ENCODE measurements around the gene C1orf52.
A peak's percentile ranks its signal among the peaks of the same experiment; 100 is the strongest.

Gene C1orf52

DNA sequence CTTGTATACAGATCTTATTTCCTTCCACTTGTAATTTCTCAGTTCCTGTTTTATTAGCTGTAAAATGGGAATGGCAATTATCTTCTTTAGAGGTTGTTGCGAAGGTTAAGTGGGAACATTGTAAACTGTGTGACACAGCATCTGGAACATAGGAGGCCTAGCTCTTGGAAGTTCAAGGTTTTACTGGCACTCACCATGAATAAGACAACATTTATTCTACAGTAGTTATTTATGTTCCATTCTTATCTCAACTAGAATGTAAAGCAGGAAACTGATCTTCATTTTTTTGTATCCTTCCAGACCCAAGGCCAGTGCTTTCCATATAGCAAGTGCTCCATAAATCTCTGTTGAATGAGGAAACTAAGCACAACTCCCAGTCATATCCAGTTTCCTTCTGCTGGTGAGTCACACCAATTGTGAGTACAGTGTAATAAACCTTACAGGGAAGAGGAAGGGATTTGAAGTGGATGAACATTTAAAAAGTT, 15.5 kb upstream of the C1orf52 start:
- Histone ChIP-seq H3K4me3 (ENCODE audit: low read depth, low read length) (no peak overlapping the region), H3K27me3 (ENCODE audit: insufficient read depth, low read length) (no peaks in the 10 kb centered on the region), H3K23ac (ENCODE audit: low read length) (no peak overlapping the region), H3K4me2 (ENCODE audit: low read length) (peak overlapping the region; percentile 46), H3K9ac (ENCODE audit: low read length) (no peak overlapping the region), H3K27ac (ENCODE audit: low read depth, low read length) (no peak overlapping the region), H3K9me3 (ENCODE audit: insufficient read depth, low read depth, low read length) (no peaks in the 10 kb centered on the region), H2BK120ac (ENCODE audit: insufficient read depth, low read length, poor library complexity) (no peak overlapping the region), H3K4me1 (ENCODE audit: control insufficient read depth in 1 of 2, insufficient read depth in 2 of 2, low read length in 2 of 2) (peaks cover 6% of the 10 kb centered on the region in 2 experiments), H3K4ac (ENCODE audit: low read depth, low read length) (peak overlapping the region; percentile 43), H3K36me3 (ENCODE audit: control insufficient read depth in 1 of 2, insufficient read depth in 2 of 2, low read length in 2 of 2) (peaks cover 5 to 6% of the 10 kb centered on the region in 2 experiments), H3K14ac (ENCODE audit: low read length) (no peak overlapping the region), H3K79me1 (ENCODE audit: low read length) (peaks cover 10% of the 10 kb centered on the region), H2BK5ac (ENCODE audit: low read depth, low read length, poor library complexity) (no peak overlapping the region), H4K91ac (ENCODE audit: low read depth, low read length) (no peak overlapping the region), H4K12ac (ENCODE audit: low read depth, low read length) (no peak overlapping the region), H2AFZ (ENCODE audit: insufficient read depth, low read length, poor library complexity) (no peak overlapping the region), H2AK5ac (ENCODE audit: low read length) (no peak overlapping the region), H3K18ac (ENCODE audit: low read length) (no peak overlapping the region), H2BK12ac (ENCODE audit: low read length) (no peak overlapping the region), H4K8ac (ENCODE audit: low read depth, low read length) (no peak overlapping the region), H3K79me2 (ENCODE audit: control insufficient read depth, insufficient read depth, low read length, poor library complexity) (peaks cover 7% of the 10 kb centered on the region)
- no CpG with 5 or more reads among the region's 1 CpG for WGBS (ENCODE audit: extremely low coverage, insufficient coverage, insufficient read length)
- DNase-seq, result peak; percentile 13 to 39

DNA sequence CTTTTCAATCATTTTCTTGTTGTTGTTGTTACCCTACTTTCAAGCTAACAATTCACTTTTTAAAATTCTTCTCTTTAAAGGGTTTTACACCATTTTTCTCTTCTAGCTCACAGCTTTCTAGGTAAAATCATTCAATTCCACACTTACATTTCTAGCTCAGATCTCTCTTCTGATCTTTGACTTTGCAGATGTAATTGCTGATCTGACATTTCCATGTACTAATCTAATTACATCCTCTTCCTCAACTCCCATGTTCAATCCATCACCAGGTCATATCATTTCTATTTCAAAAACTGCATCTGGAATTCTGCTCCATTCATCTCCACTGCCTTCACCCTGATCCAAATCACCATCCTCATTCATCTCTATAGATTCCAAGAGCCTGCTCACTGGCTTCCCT, 13.9 kb upstream of the C1orf52 start:
- Histone ChIP-seq H2BK12ac (ENCODE audit: low read length) (no peak overlapping the region), H3K14ac (ENCODE audit: low read length) (no peak overlapping the region), H4K8ac (ENCODE audit: low read depth, low read length) (no peak overlapping the region), H3K9me3 (ENCODE audit: insufficient read depth, low read depth, low read length) (no peaks in the 10 kb centered on the region), H2BK120ac (ENCODE audit: insufficient read depth, low read length, poor library complexity) (no peak overlapping the region), H4K91ac (ENCODE audit: low read depth, low read length) (no peak overlapping the region), H3K18ac (ENCODE audit: low read length) (no peak overlapping the region), H3K4ac (ENCODE audit: low read depth, low read length) (no peak overlapping the region), H2BK5ac (ENCODE audit: low read depth, low read length, poor library complexity) (no peak overlapping the region), H3K4me3 (ENCODE audit: low read depth, low read length) (no peak overlapping the region), H3K27ac (ENCODE audit: low read depth, low read length) (no peak overlapping the region), H3K4me1 (ENCODE audit: control insufficient read depth in 1 of 2, insufficient read depth in 2 of 2, low read length in 2 of 2) (peaks cover 0 to 1% of the 10 kb centered on the region in 2 experiments), H3K27me3 (ENCODE audit: insufficient read depth, low read length) (no peaks in the 10 kb centered on the region), H3K23ac (ENCODE audit: low read length) (no peak overlapping the region), H3K79me2 (ENCODE audit: control insufficient read depth, insufficient read depth, low read length, poor library complexity) (peaks cover 7% of the 10 kb centered on the region), H3K79me1 (ENCODE audit: low read length) (peaks cover 10% of the 10 kb centered on the region), H3K36me3 (ENCODE audit: control insufficient read depth in 1 of 2, insufficient read depth in 2 of 2, low read length in 2 of 2) (peaks cover 9 to 10% of the 10 kb centered on the region in 2 experiments), H3K9ac (ENCODE audit: low read length) (no peak overlapping the region), H2AFZ (ENCODE audit: insufficient read depth, low read length, poor library complexity) (no peak overlapping the region), H2AK5ac (ENCODE audit: low read length) (no peak overlapping the region), H3K4me2 (ENCODE audit: low read length) (no peak overlapping the region), H4K12ac (ENCODE audit: low read depth, low read length) (no peak overlapping the region)
- DNase-seq, result no peak

DNA sequence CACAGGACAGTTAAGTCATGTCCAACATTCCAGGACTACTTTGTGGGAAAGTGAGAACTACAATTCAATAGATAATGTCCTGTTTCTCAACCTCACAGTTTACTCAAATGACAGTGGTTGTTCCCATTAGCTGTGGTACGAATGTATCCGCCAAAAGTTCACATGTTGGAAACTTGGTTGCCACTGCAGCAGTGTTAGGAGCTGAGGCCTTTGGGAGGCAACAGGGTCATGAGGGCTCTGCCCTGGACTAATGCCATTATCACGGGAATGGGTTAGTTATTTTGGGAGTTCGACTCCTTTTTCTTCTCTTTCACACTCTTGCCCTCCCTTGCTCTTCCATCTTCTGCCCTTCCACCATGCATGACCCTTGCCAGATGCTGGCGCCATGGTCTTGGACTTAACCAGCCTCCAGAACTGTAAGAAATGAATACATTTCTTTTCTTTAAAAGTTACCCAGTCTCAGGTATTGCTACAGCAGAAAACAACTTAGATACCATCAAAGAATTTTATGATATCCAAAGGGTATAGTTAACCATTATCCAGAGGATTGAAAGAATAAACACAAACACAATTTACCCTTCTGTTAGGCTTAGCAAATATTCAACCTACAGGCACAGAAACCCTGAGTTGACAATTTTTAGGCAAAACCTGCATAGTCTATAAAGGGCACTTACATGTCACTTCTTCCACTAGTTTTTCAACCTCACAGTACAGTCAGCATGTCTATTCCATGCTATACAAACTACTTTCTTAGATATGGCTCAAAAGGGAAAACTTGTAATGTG, 9.5 kb upstream of the C1orf52 start:
- no peak for DNase-seq
- H3K79me2 ChIP-seq (ENCODE audit: control insufficient read depth, insufficient read depth, low read length, poor library complexity), result no peaks in the 10 kb centered on the region
- H2BK5ac ChIP-seq (ENCODE audit: low read depth, low read length, poor library complexity), result no peak overlapping the region
- H4K12ac ChIP-seq (ENCODE audit: low read depth, low read length), result no peak overlapping the region
- no peak overlapping the region for H2BK120ac ChIP-seq (ENCODE audit: insufficient read depth, low read length, poor library complexity)
- no peak overlapping the region for H3K14ac ChIP-seq (ENCODE audit: low read length)
- no peak overlapping the region for H3K18ac ChIP-seq (ENCODE audit: low read length)
- H3K4me2 ChIP-seq (ENCODE audit: low read length), result no peak overlapping the region
- no peaks in the 10 kb centered on the region for H3K4me1 ChIP-seq (ENCODE audit: control insufficient read depth in 1 of 2, insufficient read depth in 2 of 2, low read length in 2 of 2)
- H3K23ac ChIP-seq (ENCODE audit: low read length), result no peak overlapping the region
- no CpG with 5 or more reads among the region's 5 CpGs for WGBS (ENCODE audit: extremely low coverage, insufficient coverage, insufficient read length)
- H3K9me3 ChIP-seq (ENCODE audit: insufficient read depth, low read depth, low read length), result no peaks in the 10 kb centered on the region
- H3K79me1 ChIP-seq (ENCODE audit: low read length), result no peaks in the 10 kb centered on the region
- no peak overlapping the region for H2AFZ ChIP-seq (ENCODE audit: insufficient read depth, low read length, poor library complexity)
- no peak overlapping the region for H4K91ac ChIP-seq (ENCODE audit: low read depth, low read length)
- H3K36me3 ChIP-seq (ENCODE audit: control insufficient read depth in 1 of 2, insufficient read depth in 2 of 2, low read length in 2 of 2), result peaks cover 15 to 17% of the 10 kb centered on the region in 2 experiments
- H2BK12ac ChIP-seq (ENCODE audit: low read length), result no peak overlapping the region
- H3K4ac ChIP-seq (ENCODE audit: low read depth, low read length), result no peak overlapping the region
- no peak overlapping the region for H2AK5ac ChIP-seq (ENCODE audit: low read length)
- H3K4me3 ChIP-seq (ENCODE audit: low read depth, low read length), result no peak overlapping the region
- H3K9ac ChIP-seq (ENCODE audit: low read length), result no peak overlapping the region
- no peaks in the 10 kb centered on the region for H3K27me3 ChIP-seq (ENCODE audit: insufficient read depth, low read length)
- no peak overlapping the region for H4K8ac ChIP-seq (ENCODE audit: low read depth, low read length)
- no peak overlapping the region for H3K27ac ChIP-seq (ENCODE audit: low read depth, low read length)

DNA sequence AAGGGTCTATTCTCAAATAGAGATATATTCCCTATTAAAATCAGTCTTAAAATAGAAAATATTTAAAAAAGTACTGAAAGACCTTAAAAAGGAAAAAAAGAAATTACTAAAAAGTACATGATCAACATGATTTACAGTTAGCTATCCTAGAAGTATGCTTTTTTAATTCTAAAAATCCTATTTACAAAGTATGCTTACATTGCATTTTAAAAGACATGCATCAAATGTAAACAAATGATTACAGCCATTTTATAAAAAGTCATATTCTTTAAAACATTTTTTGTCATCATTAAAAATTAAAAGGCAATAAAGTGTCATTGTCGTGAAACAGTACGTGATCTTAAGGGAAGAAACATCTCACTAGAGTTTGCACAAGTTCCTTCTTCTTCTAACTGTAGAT, 7.9 kb upstream of the C1orf52 start:
- Histone ChIP-seq H3K4me2 (ENCODE audit: low read length) (no peak overlapping the region), H2BK120ac (ENCODE audit: insufficient read depth, low read length, poor library complexity) (no peak overlapping the region), H3K23ac (ENCODE audit: low read length) (no peak overlapping the region), H3K27ac (ENCODE audit: low read depth, low read length) (no peak overlapping the region), H3K9ac (ENCODE audit: low read length) (no peak overlapping the region), H3K4ac (ENCODE audit: low read depth, low read length) (no peak overlapping the region), H3K27me3 (ENCODE audit: insufficient read depth, low read length) (no peaks in the 10 kb centered on the region), H2BK5ac (ENCODE audit: low read depth, low read length, poor library complexity) (no peak overlapping the region), H3K4me1 (ENCODE audit: control insufficient read depth in 1 of 2, insufficient read depth in 2 of 2, low read length in 2 of 2) (no peaks in the 10 kb centered on the region), H3K36me3 (ENCODE audit: control insufficient read depth in 1 of 2, insufficient read depth in 2 of 2, low read length in 2 of 2) (peaks cover 15 to 17% of the 10 kb centered on the region in 2 experiments), H3K79me1 (ENCODE audit: low read length) (no peaks in the 10 kb centered on the region), H3K9me3 (ENCODE audit: insufficient read depth, low read depth, low read length) (no peaks in the 10 kb centered on the region), H3K4me3 (ENCODE audit: low read depth, low read length) (no peak overlapping the region), H2BK12ac (ENCODE audit: low read length) (no peak overlapping the region), H4K8ac (ENCODE audit: low read depth, low read length) (no peak overlapping the region), H3K14ac (ENCODE audit: low read length) (no peak overlapping the region), H3K18ac (ENCODE audit: low read length) (no peak overlapping the region), H2AFZ (ENCODE audit: insufficient read depth, low read length, poor library complexity) (no peak overlapping the region), H3K79me2 (ENCODE audit: control insufficient read depth, insufficient read depth, low read length, poor library complexity) (no peaks in the 10 kb centered on the region), H4K91ac (ENCODE audit: low read depth, low read length) (no peak overlapping the region), H4K12ac (ENCODE audit: low read depth, low read length) (no peak overlapping the region), H2AK5ac (ENCODE audit: low read length) (no peak overlapping the region)
- DNase-seq, result no peak
- WGBS (ENCODE audit: extremely low coverage, insufficient coverage, insufficient read length), result no CpG with 5 or more reads among the region's 2 CpGs
